ENCODE results near the gene MRPL52.
A peak's percentile ranks its signal among the peaks of the same experiment; 100 is the strongest.
"Not testable (repeated sequence)": the region's sequence is repeated elsewhere in the genome, so short reads cannot be mapped to it uniquely, and the experiment has no call there.

MRPL52 gene

GRCh38 chr14:22847661-22848341 lies 18.1 kb downstream of the MRPL52 start:
- no peak overlapping the region for H3K27ac ChIP-seq

GRCh38 chr14:22848351-22849164 lies 18.9 kb downstream of the MRPL52 start:
- TF ChIP-seq CTCF (conservative IDR thresholded peaks at IDR 0.05), result no peak
- no peak overlapping the region for H3K27ac ChIP-seq

More at GRCh38 chr14:22847661-22848341, 18.1 kb downstream of the MRPL52 start:
- no peak for TF ChIP-seq CTCF (conservative IDR thresholded peaks at IDR 0.05)

- no peak for TF ChIP-seq CTCF (conservative IDR thresholded peaks at IDR 0.05)
- H3K27ac ChIP-seq, result no peak overlapping the region
These were observed 19.6 kb downstream of the MRPL52 start for GRCh38 chr14:22849212-22849819.

- no peak for TF ChIP-seq CTCF (conservative IDR thresholded peaks at IDR 0.05)
- no peak overlapping the region for H3K27ac ChIP-seq
These were observed 21.5 kb downstream of the MRPL52 start for GRCh38 chr14:22850944-22851764.

- not testable (repeated sequence) for H3K27ac ChIP-seq
These were observed 22.5 kb downstream of the MRPL52 start for GRCh38 chr14:22852178-22852577.

GRCh38 chr14:22852599-22852939 lies 22.9 kb downstream of the MRPL52 start:
- no peak for TF ChIP-seq CTCF (conservative IDR thresholded peaks at IDR 0.05)
- no peak overlapping the region for H3K27ac ChIP-seq

- peak; percentile 86 for TF ChIP-seq CTCF (conservative IDR thresholded peaks at IDR 0.05)
- no peak overlapping the region; the same call in 1 of the 2 replicates for H3K27ac ChIP-seq
These were observed 23.5 kb downstream of the MRPL52 start for GRCh38 chr14:22852940-22853767.

GRCh38 chr14:22854296-22854695 lies 24.6 kb downstream of the MRPL52 start:
- not testable (repeated sequence) for H3K27ac ChIP-seq

Measured in VCaP (cell line).